DMS153 treated with DMSO at 0.1 percent for 48 hours (cell line): Measurements from ENCODE around the gene FOXA3.
"Not testable (repeated sequence)": the region's sequence is repeated elsewhere in the genome, so short reads cannot be mapped to it uniquely, and the experiment has no call there.

ENCODE experiments used
- DNase-seq: peaks from one replicate; lab custom pipeline; 2025; ENCODE audit not compliant: unreplicated experiment; lab: John Stamatoyannopoulos, UW

The FOXA3 gene

GRCh38 chr19:45827459-45828093 is 36.5 kb upstream of the FOXA3 start:
- no peak for DNase-seq

GRCh38 chr19:45828523-45828922 is 35.6 kb upstream of the FOXA3 start:
- DNase-seq: no peak

- no peak for DNase-seq
Observed at GRCh38 chr19:45828945-45829344, 35.2 kb upstream of the FOXA3 start.

- DNase-seq: no peak
Observed at GRCh38 chr19:45834970-45835369, 29.2 kb upstream of the FOXA3 start.

GRCh38 chr19:45842198-45842597 is 21.9 kb upstream of the FOXA3 start:
- DNase-seq: no peak

GRCh38 chr19:45847663-45848062 is 16.5 kb upstream of the FOXA3 start:
- DNase-seq: no peak

GRCh38 chr19:45848922-45849321 is 15.2 kb upstream of the FOXA3 start:
- no peak for DNase-seq

GRCh38 chr19:45852145-45852750 is 11.9 kb upstream of the FOXA3 start:
- DNase-seq: no peak

- DNase-seq: no peak
Observed at GRCh38 chr19:45852983-45853382, 11.1 kb upstream of the FOXA3 start.

- DNase-seq: no peak
Observed at GRCh38 chr19:45854167-45854778, 9.9 kb upstream of the FOXA3 start.

GRCh38 chr19:45860359-45861259 is 3.5 kb upstream of the FOXA3 start:
- DNase-seq: no peak

- no peak for DNase-seq
Observed at GRCh38 chr19:45862271-45862563, 1.9 kb upstream of the FOXA3 start.

GRCh38 chr19:45862564-45863334 is 1.4 kb upstream of the FOXA3 start, which contains the start of gene SYMPK:
TSS of gene SYMPK (minus strand) at chr19:45863147. CDS start at chr19:45854495, 8,652 bp downstream.
- peak; percentile 95 for DNase-seq

- DNase-seq: no peak
Observed at GRCh38 chr19:45863335-45863839, 739 bp upstream of the FOXA3 start.

GRCh38 chr19:45864629-45865082 is 530 bp downstream of the FOXA3 start:
- no peak for DNase-seq

GRCh38 chr19:45865269-45865948 is 1.3 kb downstream of the FOXA3 start:
- DNase-seq: no peak

GRCh38 chr19:45866400-45867176 is 2.5 kb downstream of the FOXA3 start:
- no peak for DNase-seq

- not testable (repeated sequence) for DNase-seq
Observed at GRCh38 chr19:45867241-45867640, 3.1 kb downstream of the FOXA3 start.

- no peak for DNase-seq
Observed at GRCh38 chr19:45870798-45871197, 6.7 kb downstream of the FOXA3 start.
